Endothelial cell of umbilical vein (primary cell): ENCODE results near the gene CD2BP2. TPM values are rescaled to one million over a fixed set of nuclear protein-coding genes. Genes with fewer than 3 reads are reported as not detected.
A peak's percentile ranks its signal among the peaks of the same experiment; 100 is the strongest.

Experiments used
- BruUV-seq: library from RNA; stranded (reverse); fragments of 400-500 nt; replicated peaks from 2 replicates; lab custom pipeline; 2021; lab: Mats Ljungman, UMichigan
- CTCF ChIA-PET: fragments of 300-600, 350-600 bp; sonication (Branson Sonifier 250); formaldehyde crosslinking; loops from one replicate; lab custom pipeline; 2021; ENCODE audit warnings: antibody characterized with exemption, inconsistent platforms; lab: Charles Lee
- POLR2A ChIA-PET: fragments of 300-600, 350-600 bp; sonication (Branson Sonifier 250); formaldehyde crosslinking; loops from one replicate; lab custom pipeline; 2021; ENCODE audit warnings: antibody characterized with exemption, inconsistent platforms; lab: Charles Lee
- DNase-seq: peaks from one replicate; pipeline ENCODE4 v3.0.0-alpha.2; 2011; ENCODE audit warnings: low read depth, low spot score
- FAIRE-seq: peaks from 2 replicates; lab custom pipeline; 2011; peaks lifted over from hg19 to GRCh38; lab: Jason Lieb, UNC
- H2AFZ ChIP-seq: 2 replicates; pipeline ENCODE4 v1.6.0; 2012; ENCODE audit warnings: low read depth, low read length, control low read depth, inconsistent platforms
- H3K27ac ChIP-seq: 2 replicates; pipeline ENCODE4 v1.5.1; 2011; ENCODE audit warnings: low read depth, mild to moderate bottlenecking, control low read depth, low read length, moderate library complexity; ENCODE audit not compliant: insufficient read depth
- H3K27me3 ChIP-seq, 2 experiments: 2 replicates each; pipeline versions ENCODE4 v1.6.0 to v1.6.1; 2011; ENCODE audit warnings: low read length in 2 of 2, mixed read lengths in 1 of 2; ENCODE audit not compliant: control insufficient read depth in 2 of 2, insufficient read depth in 2 of 2
- H3K36me3 ChIP-seq, 2 experiments: 2 replicates in 1 of 2; 3 replicates in 1 of 2; pipeline ENCODE4 v1.5.1; 2011; ENCODE audit warnings: low read length in 2 of 2, mild to moderate bottlenecking in 1 of 2, moderate library complexity in 1 of 2; ENCODE audit not compliant: control insufficient read depth in 2 of 2, insufficient read depth in 2 of 2; ENCODE audit errors: extremely low read depth in 1 of 2
- H3K4me1 ChIP-seq: 3 replicates; pipeline ENCODE4 v1.5.1; 2011; ENCODE audit warnings: mild to moderate bottlenecking, low read length; ENCODE audit not compliant: control insufficient read depth, insufficient read depth; ENCODE audit errors: extremely low read depth
- H3K4me2 ChIP-seq: 2 replicates; pipeline ENCODE4 v1.6.1; 2011; ENCODE audit warnings: low read length, control low read depth, mixed read lengths; ENCODE audit not compliant: insufficient read depth
- H3K4me3 ChIP-seq, 3 experiments: fragments of 200-600 bp in 1 of 3; sonication (generic), shearing (Covaris generic) in 1 of 3; replicated peaks in 1 of 3; 2 replicates each; pipeline ENCODE4 v1.5.1; 2011 to 2016; ENCODE audit warnings: control low read depth in 3 of 3, low read length in 3 of 3, mild to moderate bottlenecking in 2 of 3, inconsistent platforms in 1 of 3, low read depth in 1 of 3, moderate library complexity in 1 of 3; ENCODE audit not compliant: insufficient read depth in 1 of 3
- H3K79me2 ChIP-seq: 2 replicates; pipeline ENCODE4 v1.6.0; 2012; ENCODE audit warnings: low read length, inconsistent platforms; ENCODE audit not compliant: control insufficient read depth, insufficient read depth
- H3K9ac ChIP-seq: replicated peaks from 2 replicates; pipeline ENCODE3; 2011; ENCODE audit warnings: low read length, control low read depth; ENCODE audit not compliant: insufficient read depth; ENCODE audit errors: extremely low read depth
- H3K9me1 ChIP-seq: replicated peaks from 3 replicates; pipeline ENCODE4 v1.6.0; 2011; ENCODE audit warnings: mild to moderate bottlenecking, low read length; ENCODE audit not compliant: control insufficient read depth, insufficient read depth; ENCODE audit errors: extremely low read depth
- H3K9me3 ChIP-seq: replicated peaks from 2 replicates; pipeline ENCODE4 v1.5.1; 2012; ENCODE audit warnings: low read length, inconsistent platforms; ENCODE audit not compliant: control insufficient read depth, insufficient read depth
- H4K20me1 ChIP-seq: replicated peaks from 2 replicates; pipeline ENCODE3; 2011; ENCODE audit warnings: mild to moderate bottlenecking, low read length; ENCODE audit not compliant: control insufficient read depth, insufficient read depth; ENCODE audit errors: extremely low read depth
- CTCF ChIP-seq, 2 donors: IDR thresholded peaks; 1 replicate in 1 of 2; 2 replicates in 1 of 2; pipeline ENCODE4 v1.5.1; 2011; ENCODE audit warnings: low read length in 2 of 2, mild to moderate bottlenecking in 2 of 2, moderate library complexity in 2 of 2, control low read depth in 1 of 2, inconsistent platforms in 1 of 2, low read depth in 1 of 2; ENCODE audit not compliant: insufficient read depth in 1 of 2; ENCODE audit errors: extremely low read depth in 1 of 2
- EZH2 ChIP-seq: IDR thresholded peaks from 2 replicates; pipeline ENCODE4 v1.6.1; 2012; ENCODE audit warnings: borderline replicate concordance, low read depth, mild to moderate bottlenecking, moderate library complexity, low read length, inconsistent platforms; ENCODE audit not compliant: severe bottlenecking
- FOS ChIP-seq: IDR thresholded peaks from 2 replicates; pipeline ENCODE4 v1.6.1; 2011; ENCODE audit warnings: mild to moderate bottlenecking, low read length, moderate library complexity, borderline replicate concordance; ENCODE audit not compliant: insufficient read depth
- GATA2 ChIP-seq: IDR thresholded peaks from 2 replicates; pipeline ENCODE4 v1.7.0; 2011; ENCODE audit warnings: low read depth, mild to moderate bottlenecking, moderate library complexity, mixed read lengths, low read length; ENCODE audit not compliant: insufficient read length, insufficient read depth
- JUN ChIP-seq: IDR thresholded peaks from 2 replicates; pipeline ENCODE4 v1.6.1; 2011; ENCODE audit warnings: borderline replicate concordance, low read depth; ENCODE audit not compliant: insufficient read length, insufficient read depth
- MAX ChIP-seq: IDR thresholded peaks from 2 replicates; pipeline ENCODE4 v1.6.1; 2011; ENCODE audit not compliant: insufficient read depth, insufficient read length
- MYC ChIP-seq: IDR thresholded peaks from one replicate; pipeline ENCODE4 v1.6.1; 2011; ENCODE audit warnings: mild to moderate bottlenecking, low read depth, low read length
- POLR2A ChIP-seq: IDR thresholded peaks from 2 replicates; pipeline ENCODE4 v1.6.1; 2012; ENCODE audit warnings: low read depth, mild to moderate bottlenecking, control low read depth, low read length
- POLR2AphosphoS5 ChIP-seq: IDR thresholded peaks from 2 replicates; pipeline ENCODE4 v1.6.1; 2012; ENCODE audit warnings: low read depth, mild to moderate bottlenecking, control low read depth, low read length, moderate library complexity; ENCODE audit not compliant: insufficient read depth
- dilution Hi-C: fragments of 300-500 bp; cut with MboI; formaldehyde crosslinking; loops from one replicate; pipeline ENCODE4 v1.15.0; 2019; ENCODE audit warnings: low sequenced_read_pairs; ENCODE audit not compliant: extremely low pct_ligation_motif_present
- intact Hi-C: fragments of 100-400 bp; cut with micrococcal nuclease; formaldehyde crosslinking; loops from one replicate; pipeline ENCODE4 v1.10.0; 2022
- polyA plus RNA-seq, 4 experiments: library from polyadenylated mRNA; depleted of rRNA in 3 of 4; stranded (reverse) in 3 of 4; unstranded in 1 of 4; fragments of >200 nt; gene quantifications; 2 replicates each; pipeline versions ENCODE4 v1.2.1 to v1.2.3, GENCODE V29; 2011 to 2012; ENCODE audit warnings: missing spikeins in 1 of 4
- total RNA-seq: library from RNA; stranded (reverse); gene quantifications from 2 replicates; pipeline ENCODE4 v1.2.3, GENCODE V29; 2021

The CD2BP2 gene
- total and polyA plus RNA-seq, 2 donors (not counting 3 experiments of a cell fraction or from before 2014, with no cell fraction given): 47.2 to 75.7 TPM

GRCh38 chr16:30356401-30357084 is 1.4 kb upstream of the CD2BP2 start:
- Histone ChIP-seq H2AFZ (no peak overlapping the region), H3K27me3 (no peaks in the 10 kb centered on the region), H3K9me3 (no peaks in the 10 kb centered on the region), H3K79me2 (peaks cover 28% of the 10 kb centered on the region), H3K4me3 (no peak overlapping the region), H3K9me1 (no peaks in the 10 kb centered on the region), H3K9ac (no peak overlapping the region), H3K4me1 (peaks cover 30% of the 10 kb centered on the region), H3K4me2 (no peak overlapping the region), H4K20me1 (no peaks in the 10 kb centered on the region), H3K27ac (peak overlapping the region; percentile 95), H3K36me3 (peaks cover 0 to 30% of the 10 kb centered on the region in 2 experiments)
- ChIA-PET CTCF (interaction anchor here (0.6 to 1.5 kb wide), 2 partner anchors 14 to 38 kb away, joined by 3 read pairs; partner anchors contain the start of genes TBC1D10B and ZNF48), POLR2A (interaction anchor here (0.6 kb wide), 1 partner anchor 19 kb away, joined by 5 read pairs; no protein-coding TSS in a partner anchor)
- intact Hi-C loops: no loop called here
- FAIRE-seq: no peak
- DNase-seq: no peak
- no peak for TF ChIP-seq CTCF (IDR thresholded peaks at IDR 0.05; ENCODE audit: extremely low read depth in 1 of 2, insufficient read depth in 1 of 2, low read depth in 1 of 2, low read length in 2 of 2)
- TF ChIP-seq MYC: no peak
- no peak for TF ChIP-seq EZH2
- no peak for TF ChIP-seq GATA2
- TF ChIP-seq POLR2AphosphoS5: no peak
- no peak for TF ChIP-seq JUN
- no peak for TF ChIP-seq POLR2A
- TF ChIP-seq MAX: no peak
- TF ChIP-seq FOS: no peak
- BruUV-seq: no TSS peak
- dilution Hi-C loops: no loop called here
